K562 (cell line): ENCODE results near the gene WFDC1. TPM values are rescaled to one million over a fixed set of nuclear protein-coding genes. Genes with fewer than 3 reads are reported as not detected.

Experiments used
- ATAC-seq: fragments of 200-7000 bp; cut with Tn5 transposase; 3 replicates; pipeline ENCODE4 v1.9.1; 2020; ENCODE audit warnings: moderate library complexity
- BruUV-seq: library from RNA; stranded (reverse); fragments of 400-500 nt; replicated peaks from 2 replicates; lab custom pipeline; 2021; lab: Mats Ljungman, UMichigan
- CTCF ChIA-PET: fragments of 300-600 bp; formaldehyde crosslinking; extraction: SDS; loops from one replicate; lab custom pipeline; 2021; ENCODE audit warnings: low intra/inter-chr PET ratio; lab: Yijun Ruan, JAX
- POLR2A ChIA-PET: fragments of 300-600, 350-650 bp; sonication (Branson Sonifier 250); formaldehyde crosslinking; extraction: SDS; loops from one replicate; lab custom pipeline; 2021; ENCODE audit warnings: antibody characterized with exemption, inconsistent platforms; lab: Yijun Ruan, JAX
- DNase-seq, 4 experiments: peaks; one replicate each; pipeline versions ENCODE4 v3.0.0 to v3.0.0-alpha.2; 2011 to 2018; ENCODE audit warnings: low spot score in 3 of 4, mixed read lengths in 3 of 4; ENCODE audit errors: extremely low read depth in 1 of 4
- FAIRE-seq: peaks from 2 replicates; lab custom pipeline; 2011; peaks lifted over from hg19 to GRCh38; lab: Jason Lieb, UNC
- H2AFZ ChIP-seq: 2 replicates; pipeline ENCODE4 v1.6.0; 2011; ENCODE audit warnings: low read depth, low read length, control low read depth, inconsistent platforms
- H3K27ac ChIP-seq: fragments of 200-600 bp; 3 replicates; pipeline ENCODE4 v1.8.0; 2011; ENCODE audit warnings: low read depth, mild to moderate bottlenecking, control low read depth, inconsistent platforms, low read length, moderate library complexity, mixed read lengths; ENCODE audit errors: extremely low read depth
- H3K27me3 ChIP-seq, 2 experiments: fragments of 300-600 bp in 1 of 2; 2 replicates in 1 of 2; 3 replicates in 1 of 2; pipeline versions ENCODE4 v1.6.0 to v1.8.0; 2011; ENCODE audit warnings: inconsistent platforms in 2 of 2, low read length in 2 of 2, mild to moderate bottlenecking in 1 of 2, mixed read lengths in 1 of 2, moderate library complexity in 1 of 2; ENCODE audit not compliant: control insufficient read depth in 2 of 2, insufficient read depth in 2 of 2
- H3K36me3 ChIP-seq: fragments of 300-600 bp; 3 replicates; pipeline ENCODE4 v1.8.0; 2011; ENCODE audit warnings: mild to moderate bottlenecking, low read length, inconsistent platforms; ENCODE audit not compliant: control insufficient read depth, insufficient read depth
- H3K4me1 ChIP-seq, 2 experiments: fragments of 200-600 bp in 1 of 2; replicated peaks in 1 of 2; 2 replicates in 1 of 2; 3 replicates in 1 of 2; pipeline versions ENCODE4 v1.5.1 to v1.8.0; 2011; ENCODE audit warnings: inconsistent platforms in 2 of 2, low read length in 2 of 2, mild to moderate bottlenecking in 1 of 2, mixed read lengths in 1 of 2, moderate library complexity in 1 of 2; ENCODE audit not compliant: control insufficient read depth in 2 of 2, insufficient read depth in 2 of 2
- H3K4me2 ChIP-seq: 2 replicates; pipeline ENCODE4 v1.6.1; 2011; ENCODE audit warnings: low read length, control low read depth, inconsistent platforms, mixed read lengths; ENCODE audit not compliant: insufficient read depth
- H3K4me3 ChIP-seq: fragments of 200-600 bp; sonication (generic), shearing (Covaris generic); 2 replicates; pipeline ENCODE4 v1.5.1; 2016; ENCODE audit warnings: control low read depth, inconsistent platforms
- H3K79me2 ChIP-seq: fragments of 200-600 bp; 3 replicates; pipeline ENCODE4 v1.8.0; 2011; ENCODE audit warnings: low read length, inconsistent platforms; ENCODE audit not compliant: control insufficient read depth, insufficient read depth
- H3K9ac ChIP-seq, 2 experiments: 2 replicates each; pipeline versions ENCODE4 v1.6.0 to v1.6.1; 2011; ENCODE audit warnings: low read depth in 2 of 2, low read length in 2 of 2, control low read depth in 1 of 2, inconsistent platforms in 1 of 2, mild to moderate bottlenecking in 1 of 2, mixed read lengths in 1 of 2; ENCODE audit not compliant: insufficient read depth in 1 of 2
- H3K9me1 ChIP-seq: one replicate; pipeline ENCODE4 v1.6.0; 2011; ENCODE audit warnings: inconsistent platforms, mild to moderate bottlenecking, low read length, moderate library complexity; ENCODE audit not compliant: control insufficient read depth, insufficient read depth
- H3K9me3 ChIP-seq: replicated peaks from 2 replicates; pipeline ENCODE4 v1.5.1; 2011; ENCODE audit warnings: low read depth, low read length, inconsistent platforms; ENCODE audit not compliant: control insufficient read depth, insufficient read depth
- H4K20me1 ChIP-seq: replicated peaks from 2 replicates; pipeline ENCODE4 v1.6.1; 2011; ENCODE audit warnings: low read length, inconsistent platforms, mixed read lengths; ENCODE audit not compliant: control insufficient read depth, insufficient read depth
- E2F4 ChIP-seq: sonication (generic); formaldehyde crosslinking; IDR thresholded peaks from 2 replicates; pipeline ENCODE4 v1.8.0; 2022; ENCODE audit warnings: mild to moderate bottlenecking, low read depth, missing genetic modification reagents
- JUN ChIP-seq, 2 experiments: sonication (generic) in 1 of 2; formaldehyde crosslinking in 1 of 2; IDR thresholded peaks; 2 replicates each; pipeline versions ENCODE4 v1.6.1 to v1.8.0; 2012 to 2022; ENCODE audit warnings: borderline replicate concordance in 2 of 2, mild to moderate bottlenecking in 2 of 2, improper control_type of control experiment in 1 of 2, low read depth in 1 of 2, low read length in 1 of 2, missing genetic modification reagents in 1 of 2
- PHF20 ChIP-seq: fragments of 450-650 bp; IDR thresholded peaks from 2 replicates; pipeline ENCODE4 v1.6.1; 2018; ENCODE audit not compliant: partially characterized antibody
- PKNOX1 ChIP-seq: fragments of 450-650 bp; IDR thresholded peaks from 2 replicates; pipeline ENCODE4 v1.6.1; 2016
- ZFP1 ChIP-seq: fragments of 450-650 bp; formaldehyde crosslinking; IDR thresholded peaks from 2 replicates; pipeline ENCODE4 v1.4.0; 2020; ENCODE audit warnings: mild to moderate bottlenecking, mixed read lengths
- ZNF274 ChIP-seq: IDR thresholded peaks from 2 replicates; pipeline ENCODE4 v1.6.1; 2011; ENCODE audit warnings: low read depth, mild to moderate bottlenecking, low read length, moderate library complexity, borderline replicate concordance
- ZNF398 ChIP-seq: fragments of 250-450 bp; sonication (Bioruptor Pico); IDR thresholded peaks from 2 replicates; pipeline ENCODE4 v1.8.0; 2021; ENCODE audit warnings: moderate library complexity, mild to moderate bottlenecking, inconsistent platforms
- ZSCAN29 ChIP-seq: fragments of 450-650 bp; IDR thresholded peaks from 2 replicates; pipeline ENCODE4 v1.6.1; 2017
- WGBS: fragments of 100-300 bp; shearing (Covaris generic); methylation state at CpG from one replicate; pipeline ENCODE4 v1.1.6; 2016; ENCODE audit warnings: low coverage, mixed read lengths; ENCODE audit not compliant: insufficient coverage; ENCODE audit errors: missing lambda C conversion rate; 5-methylcytosine and 5-hydroxymethylcytosine counted together
- in situ Hi-C: fragments of 300-500 bp; cut with MboI; formaldehyde crosslinking; loops from 4 replicates; pipeline ENCODE4 v1.15.0; 2018; ENCODE audit warnings: inconsistent platforms, mixed read lengths
- intact Hi-C: fragments of 100-400 bp; cut with micrococcal nuclease; formaldehyde crosslinking; loops from 2 replicates; pipeline ENCODE4 v1.14.2; 2022
- polyA plus RNA-seq, 8 experiments: library from polyadenylated mRNA; depleted of rRNA in 4 of 8; stranded (reverse) in 5 of 8; unstranded in 3 of 8; fragments of >200 nt; fragmentation: Nextera tagmentation in 2 of 8; fragmentation: Illumina TruSeq in 1 of 8; extraction: Ambion mirVana in 2 of 8; extraction: Trizol in 1 of 8; gene quantifications; 2 replicates each; pipeline versions ENCODE4 v1.2.1 to v1.2.3, GENCODE V29; 2011 to 2014; ENCODE audit warnings: inconsistent platforms in 1 of 8, missing spikeins in 1 of 8
- total RNA-seq, 7 experiments: library from RNA; depleted of rRNA in 6 of 7; stranded (reverse); fragments of >200 nt in 6 of 7; fragmentation: Illumina TruSeq in 2 of 7; extraction: Trizol in 2 of 7; gene quantifications; 2 replicates each; pipeline versions ENCODE4 v1.2.1 to v1.2.3, GENCODE V29; 2011 to 2021; ENCODE audit warnings: low replicate concordance in 1 of 7

Gene WFDC1
- total and polyA plus RNA-seq, 9 of the 15 experiments (the other 6 are each of a cell fraction or from before 2014, with no cell fraction given) = not detected

GRCh38 chr16:84253173-84253572 lies 41.5 kb upstream of the WFDC1 start:
- TF ChIP-seq PHF20 = no peak
- no peak for TF ChIP-seq ZNF398
- TF ChIP-seq E2F4 (CRISPR knock-in tag) = no peak
- TF ChIP-seq ZFP1 = no peak
- TF ChIP-seq ZSCAN29 = no peak
- TF ChIP-seq PKNOX1 = no peak
- no peak for TF ChIP-seq ZNF274
- TF ChIP-seq JUN (IDR thresholded peaks at IDR 0.05; ENCODE audit: borderline replicate concordance, low read depth, low read length) = no peak
- no peak for TF ChIP-seq JUN (CRISPR knock-in tag; IDR thresholded peaks at IDR 0.05; ENCODE audit: borderline replicate concordance)
- Histone ChIP-seq H2AFZ (no peak overlapping the region), H3K4me2 (no peak overlapping the region), H3K4me1 (no peaks in the 10 kb centered on the region), H3K27me3 (peaks cover 32 to 60% of the 10 kb centered on the region in 2 experiments), H3K79me2 (no peaks in the 10 kb centered on the region), H3K27ac (no peak overlapping the region), H3K9me3 (no peaks in the 10 kb centered on the region), H4K20me1 (no peaks in the 10 kb centered on the region), H3K9me1 (no peaks in the 10 kb centered on the region), H3K4me3 (no peak overlapping the region), H3K36me3 (no peaks in the 10 kb centered on the region), H3K9ac (no peak overlapping the region)
- intact Hi-C loops = no loop called here
- ChIA-PET CTCF (no interaction called here), POLR2A (interaction anchor here (0.5 kb wide), 1 partner anchor 9 kb away, joined by 4 read pairs; no protein-coding TSS in a partner anchor)
- no peak for DNase-seq
- no TSS peak for BruUV-seq
- in situ Hi-C loops = no loop called here
- FAIRE-seq = no peak
- no peak for ATAC-seq
- 1% methylated on average over 4 of the region's 4 CpGs for WGBS
